ENCODE data around the gene ZNF512B. TPM values are rescaled to one million over a fixed set of nuclear protein-coding genes. Genes with fewer than 3 reads are reported as not detected.

Gene ZNF512B
- total RNA-seq, 1 donor from 2014 or later = 12.0 TPM

DNA sequence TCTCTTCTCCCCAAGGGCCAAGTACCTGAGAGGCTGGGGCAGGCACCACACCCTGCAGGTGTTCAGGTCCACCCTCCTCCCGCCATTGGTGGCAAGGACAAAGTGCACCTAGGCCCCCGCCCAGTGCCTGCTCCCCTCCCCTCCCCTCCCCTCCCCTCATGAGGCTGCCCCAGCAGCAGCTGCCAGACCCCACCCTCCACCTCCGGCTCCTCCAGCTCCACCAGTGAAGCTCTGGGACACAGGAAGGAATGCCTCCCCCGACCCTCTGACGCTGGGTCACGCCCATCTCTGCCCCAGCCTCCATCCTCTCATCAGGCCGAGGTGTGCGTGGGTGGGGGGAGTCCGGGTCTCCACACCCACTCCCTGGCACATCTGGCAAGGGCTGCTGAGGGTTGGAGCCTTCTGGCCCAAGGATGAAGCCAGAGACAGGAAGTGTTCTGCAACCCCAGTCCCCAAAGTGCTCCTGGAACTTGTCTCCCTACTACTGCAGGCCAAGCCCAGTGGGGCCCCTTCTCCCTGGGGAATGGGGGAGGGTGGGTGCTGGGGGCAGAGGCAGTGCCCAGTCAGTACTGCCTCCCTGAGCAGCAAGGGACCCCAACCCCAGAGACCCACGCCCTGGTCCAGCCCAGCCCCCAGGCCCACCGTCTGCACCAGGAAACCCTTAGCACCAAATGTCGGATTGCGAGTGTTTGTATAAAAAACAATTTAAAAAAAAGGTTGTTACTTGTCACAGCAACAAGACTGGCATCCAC lies 11.9 kb downstream of the ZNF512B start:
- ChIA-PET CTCF (no interaction called here), POLR2A (interaction anchor here (0.6 to 2.2 kb wide), 5 partner anchors 11 to 429 kb away, joined by 4 to 13 read pairs (median 9); partner anchors contain the start of genes ARFRP1, TPD52L2 and ZGPAT)
- no peaks in the 10 kb centered on the region for H3K27me3 Mint-ChIP-seq
- peak overlapping the region; percentile 79 for H3K27ac Mint-ChIP-seq
- DNase-seq = no peak
- H3K4me1 Mint-ChIP-seq = peaks cover 34% of the 10 kb centered on the region
- ATAC-seq (ENCODE audit: low read depth) = no peak
- intact Hi-C loops (cut with micrococcal nuclease) = loop anchor here (5.0 kb wide), 2 partner anchors 316 to 406 kb away; partner anchors contain the start of gene FNDC11
- no peak overlapping the region for H3K4me3 Mint-ChIP-seq
- H3K36me3 Mint-ChIP-seq (ENCODE audit: low read depth) = peaks cover 13% of the 10 kb centered on the region
- TF ChIP-seq, protein P1, sequence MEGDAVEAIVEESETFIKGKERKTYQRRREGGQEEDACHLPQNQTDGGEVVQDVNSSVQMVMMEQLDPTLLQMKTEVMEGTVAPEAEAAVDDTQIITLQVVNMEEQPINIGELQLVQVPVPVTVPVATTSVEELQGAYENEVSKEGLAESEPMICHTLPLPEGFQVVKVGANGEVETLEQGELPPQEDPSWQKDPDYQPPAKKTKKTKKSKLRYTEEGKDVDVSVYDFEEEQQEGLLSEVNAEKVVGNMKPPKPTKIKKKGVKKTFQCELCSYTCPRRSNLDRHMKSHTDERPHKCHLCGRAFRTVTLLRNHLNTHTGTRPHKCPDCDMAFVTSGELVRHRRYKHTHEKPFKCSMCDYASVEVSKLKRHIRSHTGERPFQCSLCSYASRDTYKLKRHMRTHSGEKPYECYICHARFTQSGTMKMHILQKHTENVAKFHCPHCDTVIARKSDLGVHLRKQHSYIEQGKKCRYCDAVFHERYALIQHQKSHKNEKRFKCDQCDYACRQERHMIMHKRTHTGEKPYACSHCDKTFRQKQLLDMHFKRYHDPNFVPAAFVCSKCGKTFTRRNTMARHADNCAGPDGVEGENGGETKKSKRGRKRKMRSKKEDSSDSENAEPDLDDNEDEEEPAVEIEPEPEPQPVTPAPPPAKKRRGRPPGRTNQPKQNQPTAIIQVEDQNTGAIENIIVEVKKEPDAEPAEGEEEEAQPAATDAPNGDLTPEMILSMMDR (IDR thresholded peaks at IDR 0.05) = no peak
- no peaks in the 10 kb centered on the region for H3K9me3 Mint-ChIP-seq

DNA sequence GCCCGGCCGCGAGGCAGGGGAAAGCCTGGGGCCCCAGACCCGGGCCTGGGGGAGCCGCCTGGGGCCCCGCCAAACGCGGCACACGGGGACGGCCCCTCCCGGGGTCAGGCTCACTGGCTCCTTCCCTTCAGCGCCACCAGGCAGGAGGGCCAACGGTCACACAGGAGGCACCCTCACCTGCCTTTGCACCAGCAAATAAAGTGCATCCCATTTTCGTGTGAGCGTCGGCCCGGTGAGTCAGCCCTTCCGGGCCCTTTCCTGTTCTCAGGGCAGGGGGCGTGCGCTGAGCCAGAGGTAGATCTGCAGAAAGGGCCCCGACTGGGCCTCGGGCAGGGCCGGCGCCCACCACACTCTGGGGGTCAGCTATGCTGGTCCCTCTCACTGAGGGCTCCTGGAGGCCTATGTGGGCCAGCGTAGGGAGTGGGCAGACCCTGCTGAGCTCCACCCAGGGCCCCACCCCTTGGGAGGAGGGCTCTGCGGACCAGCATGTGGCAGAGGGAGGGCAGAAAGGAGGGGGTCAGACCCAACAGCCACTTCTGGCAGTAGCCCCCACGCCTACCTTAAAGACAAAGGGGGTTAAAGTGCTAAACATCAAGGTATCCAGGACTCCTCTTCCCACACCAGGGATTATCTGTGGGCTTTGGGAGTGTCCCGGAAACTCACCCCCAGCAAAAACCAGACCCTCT lies 12.6 kb downstream of the ZNF512B start:
- TF ChIP-seq, protein P1 (IDR thresholded peaks at IDR 0.05) = no peak
- ATAC-seq (ENCODE audit: low read depth) = peak; percentile 31
- H3K27me3 Mint-ChIP-seq = no peaks in the 10 kb centered on the region
- peaks cover 39% of the 10 kb centered on the region for H3K4me1 Mint-ChIP-seq
- H3K4me3 Mint-ChIP-seq = peak overlapping the region; percentile 87
- peak; percentile 65 for DNase-seq
- intact Hi-C loops (cut with micrococcal nuclease) = loop anchor here (5.0 kb wide), 2 partner anchors 315 to 405 kb away; partner anchors contain the start of gene FNDC11
- ChIA-PET CTCF (interaction anchor here (0.9 to 1.3 kb wide), 3 partner anchors 24 to 419 kb away, joined by 3 to 6 read pairs (median 4); partner anchors contain the start of gene PTK6), POLR2A (interaction anchor here (0.6 to 2.2 kb wide), 8 partner anchors 11 to 436 kb away, joined by 4 to 13 read pairs (median 9); partner anchors contain the start of genes ARFRP1, GMEB2, PPDPF and PTK6)
- peak overlapping the region; percentile 85 for H3K27ac Mint-ChIP-seq
- peaks cover 8% of the 10 kb centered on the region for H3K36me3 Mint-ChIP-seq (ENCODE audit: low read depth)
- H3K9me3 Mint-ChIP-seq = no peaks in the 10 kb centered on the region

GRCh38 chr20:63956664-63957003 lies 13.1 kb downstream of the ZNF512B start:
- intact Hi-C loops (cut with micrococcal nuclease) = loop anchor here (1.0 to 5.0 kb wide), 11 partner anchors 13 to 436 kb away; partner anchors contain the start of genes ARFRP1, DNAJC5, FNDC11 and PPDPF
- no peaks in the 10 kb centered on the region for H3K27me3 Mint-ChIP-seq
- peaks cover 5% of the 10 kb centered on the region for H3K36me3 Mint-ChIP-seq (ENCODE audit: low read depth)
- DNase-seq = no peak
- TF ChIP-seq, protein P1 (IDR thresholded peaks at IDR 0.05) = no peak
- peak overlapping the region; percentile 85 for H3K27ac Mint-ChIP-seq
- peak; percentile 13 for ATAC-seq (ENCODE audit: low read depth)
- CTCF ChIA-PET = interaction anchor here (0.7 to 1.3 kb wide), 7 partner anchors 15 to 419 kb away, joined by 3 to 6 read pairs (median 3); partner anchors contain the start of genes PTK6 and RTEL1
- H3K4me1 Mint-ChIP-seq = peaks cover 45% of the 10 kb centered on the region
- peak overlapping the region; percentile 87 for H3K4me3 Mint-ChIP-seq
- POLR2A ChIA-PET = interaction anchor here (0.7 to 2.2 kb wide), 15 partner anchors 12 to 436 kb away, joined by 3 to 17 read pairs (median 7); partner anchors contain the start of genes ARFRP1, DNAJC5, GMEB2 and PPDPF
- H3K9me3 Mint-ChIP-seq = no peaks in the 10 kb centered on the region

DNA sequence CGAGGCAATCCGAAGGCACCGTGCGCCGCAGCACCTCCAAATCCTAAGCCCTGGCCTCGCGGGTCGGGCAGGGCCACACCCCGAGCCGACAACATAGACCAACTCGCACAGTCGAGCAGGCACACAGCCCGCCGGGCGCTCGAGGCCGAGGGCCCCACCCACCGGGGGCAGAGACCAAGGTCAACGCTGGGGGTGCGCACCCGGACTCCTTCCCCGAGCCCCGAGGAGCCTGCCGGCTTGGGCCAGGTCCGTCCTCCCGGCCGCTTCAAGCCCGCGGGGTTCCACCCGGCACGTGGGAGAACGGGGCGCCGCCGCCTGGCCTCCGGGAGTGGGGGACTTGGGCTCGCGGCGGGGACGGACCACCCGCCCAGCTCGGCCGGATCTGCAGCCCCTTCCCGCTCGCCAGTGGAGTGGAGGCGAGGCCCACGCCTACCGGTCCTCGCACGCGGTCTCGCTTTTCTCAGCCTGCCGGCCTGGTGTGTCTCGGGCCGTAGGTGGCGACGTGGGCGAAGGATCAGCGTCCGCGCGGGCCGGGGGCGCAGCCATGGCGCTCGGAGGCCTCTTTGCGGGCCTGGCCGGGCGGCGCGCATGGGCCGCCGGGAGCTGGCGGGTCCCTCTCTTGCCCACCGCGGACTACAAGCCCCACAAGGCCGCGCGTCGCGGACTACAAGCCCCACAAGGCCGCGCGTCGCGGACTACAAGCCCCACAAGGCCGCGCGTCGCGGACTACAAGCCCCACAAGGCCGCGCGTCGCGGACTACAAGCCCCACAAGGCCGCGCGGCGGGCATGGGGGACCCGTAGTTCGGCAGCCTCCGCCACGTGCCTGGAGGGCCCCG lies 13.7 kb downstream of the ZNF512B start, which contains the start of gene UCKL1:
TSS of gene UCKL1 (minus strand) at position 590 of the 837 bp plus-strand sequence. CDS start at position 546, 44 bp downstream.
- TF ChIP-seq, protein P1 (IDR thresholded peaks at IDR 0.05) = no peak
- peaks cover 2% of the 10 kb centered on the region for H3K36me3 Mint-ChIP-seq (ENCODE audit: low read depth)
- H3K4me1 Mint-ChIP-seq = peaks cover 49% of the 10 kb centered on the region
- no peaks in the 10 kb centered on the region for H3K27me3 Mint-ChIP-seq
- ATAC-seq (ENCODE audit: low read depth) (peak; percentile 78), DNase-seq (peak; percentile 87)
- no peaks in the 10 kb centered on the region for H3K9me3 Mint-ChIP-seq
- H3K27ac Mint-ChIP-seq = peak within 1 kb of the TSS; percentile 85
- ChIA-PET CTCF (interaction anchor here (0.7 to 1.3 kb wide), 7 partner anchors 16 to 418 kb away, joined by 3 to 6 read pairs (median 3); partner anchors contain the start of genes PTK6 and RTEL1), POLR2A (interaction anchor here (0.5 to 2.2 kb wide), 17 partner anchors 12 to 435 kb away, joined by 3 to 17 read pairs (median 7); partner anchors contain the start of genes ARFRP1, DNAJC5, GMEB2 and PPDPF)
- peak within 1 kb of the TSS; percentile 87 for H3K4me3 Mint-ChIP-seq
- intact Hi-C loops (cut with micrococcal nuclease) = loop anchor here (1.0 to 5.0 kb wide), 11 partner anchors 13 to 436 kb away; partner anchors contain the start of genes ARFRP1, DNAJC5, FNDC11 and PPDPF

Measured in activated B cell treated with CpG ODN at 0.5 μM for 24 hours (primary cell).